Neural progenitor cell (in vitro differentiated cells): ENCODE measurements around the gene FLVCR2.

ENCODE experiments used
- CTCF ChIP-seq: fragments of 200-600 bp; sonication (generic); IDR thresholded peaks from 2 replicates; pipeline ENCODE4 v1.5.1; 2017; ENCODE audit warnings: antibody characterized with exemption, mild to moderate bottlenecking
- EZH2phosphoT487 ChIP-seq: fragments of 200-600 bp; sonication (generic); IDR thresholded peaks from 2 replicates; pipeline ENCODE4 v1.6.1; 2017; ENCODE audit warnings: antibody characterized with exemption

DNA sequence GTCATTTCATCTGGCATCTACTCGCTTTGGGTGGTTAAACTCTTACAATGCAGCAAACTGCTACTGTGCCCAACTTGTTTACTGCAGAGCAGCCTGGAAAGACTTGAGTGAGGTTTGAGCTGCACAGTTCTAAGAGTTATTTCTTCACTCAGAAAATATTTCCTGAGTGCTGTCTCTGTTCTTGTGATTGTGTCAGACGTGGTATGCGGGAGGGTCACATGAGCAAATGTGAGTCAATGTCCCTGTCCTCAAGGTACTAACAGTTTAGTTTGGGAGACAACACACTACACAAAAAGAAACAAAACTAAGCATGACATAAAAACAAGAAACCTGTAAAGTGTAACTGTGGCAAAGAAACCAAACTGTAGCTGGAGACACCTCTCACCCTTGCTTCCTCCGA lies 32.4 kb downstream of the FLVCR2 start:
- TF ChIP-seq CTCF (no peak), EZH2phosphoT487 (no peak)
